ENCODE data around the gene COL6A1. TPM values are rescaled to one million over a fixed set of nuclear protein-coding genes. Genes with fewer than 3 reads are reported as not detected.

COL6A1 gene
- total RNA-seq, 1 donor from 2014 or later, result 65.5 TPM

DNA sequence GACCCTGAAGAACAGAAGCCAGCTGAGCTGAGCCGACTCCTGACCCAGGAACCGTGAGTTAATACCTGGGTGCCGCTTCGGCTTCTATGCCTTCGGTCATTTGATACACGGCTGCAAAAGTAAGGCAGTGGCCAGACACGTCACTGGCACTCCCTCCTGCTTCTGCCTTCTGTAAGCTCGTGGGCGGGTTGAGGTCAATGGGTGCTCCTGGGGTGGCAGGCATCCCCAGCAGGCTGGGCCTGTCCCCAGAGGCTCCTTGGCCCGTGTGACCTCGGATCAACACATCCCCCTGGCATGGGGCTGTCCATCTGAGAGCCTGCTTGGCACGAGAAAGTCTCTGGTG is 35.7 kb upstream of the COL6A1 start:
- Mint-ChIP-seq H3K36me3 (ENCODE audit: low read depth, unreplicated experiment) (peaks cover 8% of the 10 kb centered on the region), H3K27me3 (ENCODE audit: unreplicated experiment) (peaks cover 10% of the 10 kb centered on the region), H3K4me1 (ENCODE audit: unreplicated experiment) (no peaks in the 10 kb centered on the region), H3K27ac (ENCODE audit: unreplicated experiment) (no peak overlapping the region), H3K4me3 (ENCODE audit: unreplicated experiment) (no peak overlapping the region), H3K9me3 (ENCODE audit: unreplicated experiment) (peaks cover 4% of the 10 kb centered on the region)
- TF ChIP-seq, protein P1, sequence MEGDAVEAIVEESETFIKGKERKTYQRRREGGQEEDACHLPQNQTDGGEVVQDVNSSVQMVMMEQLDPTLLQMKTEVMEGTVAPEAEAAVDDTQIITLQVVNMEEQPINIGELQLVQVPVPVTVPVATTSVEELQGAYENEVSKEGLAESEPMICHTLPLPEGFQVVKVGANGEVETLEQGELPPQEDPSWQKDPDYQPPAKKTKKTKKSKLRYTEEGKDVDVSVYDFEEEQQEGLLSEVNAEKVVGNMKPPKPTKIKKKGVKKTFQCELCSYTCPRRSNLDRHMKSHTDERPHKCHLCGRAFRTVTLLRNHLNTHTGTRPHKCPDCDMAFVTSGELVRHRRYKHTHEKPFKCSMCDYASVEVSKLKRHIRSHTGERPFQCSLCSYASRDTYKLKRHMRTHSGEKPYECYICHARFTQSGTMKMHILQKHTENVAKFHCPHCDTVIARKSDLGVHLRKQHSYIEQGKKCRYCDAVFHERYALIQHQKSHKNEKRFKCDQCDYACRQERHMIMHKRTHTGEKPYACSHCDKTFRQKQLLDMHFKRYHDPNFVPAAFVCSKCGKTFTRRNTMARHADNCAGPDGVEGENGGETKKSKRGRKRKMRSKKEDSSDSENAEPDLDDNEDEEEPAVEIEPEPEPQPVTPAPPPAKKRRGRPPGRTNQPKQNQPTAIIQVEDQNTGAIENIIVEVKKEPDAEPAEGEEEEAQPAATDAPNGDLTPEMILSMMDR (IDR thresholded peaks at IDR 0.05; ENCODE audit: unreplicated experiment), result no peak
- no peak for DNase-seq (ENCODE audit: low spot score)

DNA sequence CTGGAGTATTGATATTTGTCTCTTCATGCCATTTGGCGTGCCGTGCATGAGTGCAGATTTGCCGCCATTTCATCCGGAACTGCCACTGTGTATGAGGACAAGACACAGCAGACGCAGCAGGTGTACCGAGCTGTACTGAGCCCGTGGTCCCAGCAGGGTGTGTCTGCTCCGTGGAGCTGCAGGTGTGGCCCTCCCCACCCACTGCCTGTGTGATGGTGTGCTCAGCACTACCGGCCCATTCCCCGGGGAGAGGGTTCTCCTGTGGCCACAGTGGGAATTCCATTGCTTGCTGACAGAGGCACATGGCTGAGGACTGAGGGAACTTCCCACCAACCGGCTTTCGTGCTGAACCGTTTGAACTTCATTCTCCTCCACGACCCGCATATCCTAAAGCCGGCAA is 34.3 kb upstream of the COL6A1 start:
- no peak for DNase-seq (ENCODE audit: low spot score)
- Mint-ChIP-seq H3K27me3 (ENCODE audit: unreplicated experiment) (peaks cover 10% of the 10 kb centered on the region), H3K36me3 (ENCODE audit: low read depth, unreplicated experiment) (peaks cover 3% of the 10 kb centered on the region), H3K9me3 (ENCODE audit: unreplicated experiment) (peaks cover 3% of the 10 kb centered on the region), H3K27ac (ENCODE audit: unreplicated experiment) (no peak overlapping the region), H3K4me3 (ENCODE audit: unreplicated experiment) (no peak overlapping the region), H3K4me1 (ENCODE audit: unreplicated experiment) (no peaks in the 10 kb centered on the region)
- TF ChIP-seq, protein P1 (IDR thresholded peaks at IDR 0.05; ENCODE audit: unreplicated experiment), result no peak

DNA sequence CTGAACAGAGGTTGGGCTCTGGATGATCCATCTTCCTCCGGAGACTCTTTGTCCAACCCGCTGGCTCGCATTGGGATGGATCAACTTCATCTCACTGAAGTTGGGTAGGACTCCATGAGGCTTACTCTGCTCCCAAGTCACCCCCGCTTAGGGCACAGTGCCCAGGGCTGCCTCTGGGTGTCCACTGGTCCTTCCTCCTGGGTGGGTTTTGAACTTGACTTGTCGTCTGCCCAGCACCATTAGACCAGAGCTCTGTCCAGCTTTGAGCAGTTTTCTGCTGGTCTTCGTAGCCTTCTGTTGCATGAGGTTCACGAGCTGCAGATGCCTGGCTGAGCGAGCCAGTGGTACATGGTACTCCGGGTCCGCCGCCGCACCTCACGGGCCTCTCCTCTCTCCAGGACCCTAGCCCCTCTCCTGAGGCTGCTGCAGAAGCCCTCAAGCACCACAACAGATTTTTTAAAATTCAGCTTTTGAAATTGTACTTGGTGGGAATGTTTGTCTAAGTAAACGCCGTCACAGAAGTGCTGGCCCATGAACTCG is 33.8 kb upstream of the COL6A1 start:
- Mint-ChIP-seq H3K27me3 (ENCODE audit: unreplicated experiment) (peaks cover 12% of the 10 kb centered on the region), H3K27ac (ENCODE audit: unreplicated experiment) (no peak overlapping the region)

DNA sequence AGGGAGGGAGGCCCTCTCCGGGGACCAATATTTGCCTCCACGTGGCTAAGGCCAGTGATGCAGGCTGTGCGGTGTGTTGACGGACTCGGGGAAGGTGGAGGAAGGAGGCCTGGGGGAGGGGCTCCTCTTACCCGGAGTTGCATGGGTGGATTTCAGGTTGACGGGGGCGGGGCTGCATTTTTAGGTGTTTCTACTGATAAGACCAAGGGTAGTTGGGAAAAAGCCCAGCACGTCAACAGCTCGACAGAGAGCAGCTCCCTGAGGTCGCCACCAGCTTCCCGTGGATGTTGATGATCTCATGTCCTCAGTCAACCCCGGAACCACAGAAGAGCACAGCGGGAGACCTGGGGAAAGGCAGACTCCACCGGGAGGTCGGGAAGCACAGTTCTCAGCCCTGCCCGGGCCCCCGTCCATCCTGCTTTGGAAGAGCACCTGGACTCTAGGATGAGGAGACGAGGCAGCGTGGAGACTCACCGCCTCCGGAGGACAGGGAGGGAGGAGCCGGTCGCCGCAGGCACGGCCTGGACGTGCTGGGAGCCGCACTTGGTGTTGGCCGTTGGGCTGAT is 32.9 kb upstream of the COL6A1 start:
- Mint-ChIP-seq H3K27ac (ENCODE audit: unreplicated experiment) (no peak overlapping the region), H3K36me3 (ENCODE audit: low read depth, unreplicated experiment) (no peaks in the 10 kb centered on the region), H3K4me3 (ENCODE audit: unreplicated experiment) (no peak overlapping the region), H3K27me3 (ENCODE audit: unreplicated experiment) (peaks cover 9% of the 10 kb centered on the region), H3K4me1 (ENCODE audit: unreplicated experiment) (no peaks in the 10 kb centered on the region), H3K9me3 (ENCODE audit: unreplicated experiment) (no peaks in the 10 kb centered on the region)
- no peak for DNase-seq (ENCODE audit: low spot score)
- TF ChIP-seq, protein P1 (IDR thresholded peaks at IDR 0.05; ENCODE audit: unreplicated experiment), result no peak

More for the DNA sequence above, 33.8 kb upstream of the COL6A1 start:
- no peaks in the 10 kb centered on the region for H3K9me3 Mint-ChIP-seq (ENCODE audit: unreplicated experiment)
- DNase-seq (ENCODE audit: low spot score), result no peak
- H3K4me1 Mint-ChIP-seq (ENCODE audit: unreplicated experiment), result no peaks in the 10 kb centered on the region
- no peak overlapping the region for H3K4me3 Mint-ChIP-seq (ENCODE audit: unreplicated experiment)
- no peaks in the 10 kb centered on the region for H3K36me3 Mint-ChIP-seq (ENCODE audit: low read depth, unreplicated experiment)
- TF ChIP-seq, protein P1 (IDR thresholded peaks at IDR 0.05; ENCODE audit: unreplicated experiment), result no peak

DNA sequence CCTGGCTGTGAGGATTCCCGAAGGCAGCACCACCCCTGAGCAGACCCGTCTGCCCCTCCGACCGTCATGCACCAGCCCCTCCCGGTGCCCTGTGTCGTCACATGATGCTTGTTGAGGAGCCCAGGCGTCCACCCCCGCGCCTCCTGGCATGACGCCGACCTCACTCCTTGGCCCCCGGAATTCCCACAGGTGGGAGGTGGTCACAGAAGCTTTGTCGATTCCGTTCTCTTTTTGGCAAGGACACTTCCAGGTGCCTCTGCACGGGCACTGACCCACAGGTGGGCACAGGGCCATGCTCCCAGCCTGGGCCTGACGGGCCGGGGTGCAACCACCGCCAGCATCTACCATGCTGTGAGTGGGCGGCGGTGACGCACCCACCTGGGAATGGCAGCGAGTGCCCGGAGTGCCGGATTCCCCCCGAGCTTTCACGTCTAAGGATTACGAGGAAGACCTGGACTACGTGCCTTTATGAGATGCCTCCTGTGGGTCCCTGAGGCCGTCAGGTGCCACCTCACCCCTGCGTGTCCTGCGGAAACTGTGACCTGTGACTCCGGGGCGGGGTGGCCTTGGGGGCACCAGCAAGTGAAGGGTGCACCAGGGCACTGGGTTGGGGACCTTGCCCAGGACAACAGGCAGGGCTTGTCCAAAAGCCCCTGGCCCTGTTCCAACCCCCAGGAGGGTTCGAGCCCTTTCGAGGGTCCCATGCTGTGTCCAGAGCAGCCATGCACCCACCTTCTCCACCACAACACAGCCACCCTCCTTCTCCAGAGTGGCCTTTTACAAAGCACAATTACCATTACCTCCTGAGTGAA is 31.4 kb upstream of the COL6A1 start:
- Mint-ChIP-seq H3K27ac (ENCODE audit: unreplicated experiment) (no peak overlapping the region), H3K36me3 (ENCODE audit: low read depth, unreplicated experiment) (no peaks in the 10 kb centered on the region)

More for the DNA sequence above, 31.4 kb upstream of the COL6A1 start:
- no peak overlapping the region for H3K4me3 Mint-ChIP-seq (ENCODE audit: unreplicated experiment)
- TF ChIP-seq, protein P1 (IDR thresholded peaks at IDR 0.05; ENCODE audit: unreplicated experiment), result no peak
- H3K4me1 Mint-ChIP-seq (ENCODE audit: unreplicated experiment), result no peaks in the 10 kb centered on the region
- H3K27me3 Mint-ChIP-seq (ENCODE audit: unreplicated experiment), result peaks cover 9% of the 10 kb centered on the region
- DNase-seq (ENCODE audit: low spot score), result no peak
- H3K9me3 Mint-ChIP-seq (ENCODE audit: unreplicated experiment), result no peaks in the 10 kb centered on the region

Measured in endothelial cell (in vitro differentiated cells).